Measurements from ENCODE around the gene SHH.

SHH gene

GRCh38 chr7:155792999-155793560 lies 19.2 kb downstream of the SHH start:
- DNase-seq (ENCODE audit: low read depth in 2 of 3, low spot score in 2 of 3): no peak

- no peak for DNase-seq (ENCODE audit: low read depth in 2 of 3, low spot score in 2 of 3)
Observed at GRCh38 chr7:155792315-155792960, 19.8 kb downstream of the SHH start.

- no peak for DNase-seq (ENCODE audit: low read depth in 2 of 3, low spot score in 2 of 3)
Observed at GRCh38 chr7:155791836-155792235, 20.4 kb downstream of the SHH start.

- no peak for DNase-seq (ENCODE audit: low read depth in 2 of 3, low spot score in 2 of 3)
Observed at GRCh38 chr7:155791214-155791737, 21.0 kb downstream of the SHH start.

GRCh38 chr7:155790666-155791065 lies 21.6 kb downstream of the SHH start:
- no peak for DNase-seq (ENCODE audit: low read depth in 2 of 3, low spot score in 2 of 3)

GRCh38 chr7:155789001-155789725 lies 23.1 kb downstream of the SHH start:
- no peak for DNase-seq (ENCODE audit: low read depth in 2 of 3, low spot score in 2 of 3)

GRCh38 chr7:155788616-155789000 lies 23.7 kb downstream of the SHH start:
- DNase-seq (ENCODE audit: low read depth in 2 of 3, low spot score in 2 of 3): no peak

GRCh38 chr7:155787171-155787851 lies 25.0 kb downstream of the SHH start:
- no peak for DNase-seq (ENCODE audit: low read depth in 2 of 3, low spot score in 2 of 3)

- DNase-seq (ENCODE audit: low read depth in 2 of 3, low spot score in 2 of 3): no peak
Observed at GRCh38 chr7:155786491-155786890, 25.8 kb downstream of the SHH start.

GRCh38 chr7:155785536-155785935 lies 26.7 kb downstream of the SHH start:
- no peak for DNase-seq (ENCODE audit: low read depth in 2 of 3, low spot score in 2 of 3)

- no peak for DNase-seq (ENCODE audit: low read depth in 2 of 3, low spot score in 2 of 3)
Observed at GRCh38 chr7:155782466-155782865, 29.8 kb downstream of the SHH start.

GRCh38 chr7:155781433-155781832 lies 30.8 kb downstream of the SHH start:
- no peak for DNase-seq (ENCODE audit: low read depth in 2 of 3, low spot score in 2 of 3)

- DNase-seq (ENCODE audit: low read depth in 2 of 3, low spot score in 2 of 3): no peak
Observed at GRCh38 chr7:155780884-155781283, 31.4 kb downstream of the SHH start.

GRCh38 chr7:155778349-155778748 lies 33.9 kb downstream of the SHH start:
- no peak for DNase-seq (ENCODE audit: low read depth in 2 of 3, low spot score in 2 of 3)

GRCh38 chr7:155776606-155777005 lies 35.7 kb downstream of the SHH start:
- DNase-seq (ENCODE audit: low read depth in 2 of 3, low spot score in 2 of 3): no peak

GRCh38 chr7:155775691-155776090 lies 36.6 kb downstream of the SHH start:
- DNase-seq (ENCODE audit: low read depth in 2 of 3, low spot score in 2 of 3): no peak

- no peak for DNase-seq (ENCODE audit: low read depth in 2 of 3, low spot score in 2 of 3)
Observed at GRCh38 chr7:155774947-155775346, 37.3 kb downstream of the SHH start.

GRCh38 chr7:155773531-155773930 lies 38.7 kb downstream of the SHH start:
- DNase-seq (ENCODE audit: low read depth in 2 of 3, low spot score in 2 of 3): no peak

- DNase-seq (ENCODE audit: low read depth in 2 of 3, low spot score in 2 of 3): no peak
Observed at GRCh38 chr7:155770241-155770640, 42.0 kb downstream of the SHH start.

GRCh38 chr7:155769701-155770100 lies 42.6 kb downstream of the SHH start:
- no peak for DNase-seq (ENCODE audit: low read depth in 2 of 3, low spot score in 2 of 3)

- no peak for DNase-seq (ENCODE audit: low read depth in 2 of 3, low spot score in 2 of 3)
Observed at GRCh38 chr7:155766966-155767916, 45.0 kb downstream of the SHH start.
